Upper lobe of right lung (tissue), 1 donor: ENCODE data around the gene HDGF. TPM values are rescaled to one million over a fixed set of nuclear protein-coding genes. Genes with fewer than 3 reads are reported as not detected.

Experiments used
- ATAC-seq: fragments of 200-7000 bp; cut with Tn5 transposase; one replicate; pipeline ENCODE4 v1.9.1; 2020; ENCODE audit warnings: mild to moderate bottlenecking, moderate library complexity
- DNase-seq: peaks from one replicate; pipeline ENCODE4 v3.0.0-alpha.2; 2020
- H3K27ac ChIP-seq: fragments of 200-600 bp; one replicate; pipeline ENCODE4 v1.8.0; 2022
- H3K27me3 ChIP-seq: fragments of 200-600 bp; one replicate; pipeline ENCODE4 v1.8.0; 2022; ENCODE audit warnings: mild to moderate bottlenecking
- H3K36me3 ChIP-seq: fragments of 200-600 bp; one replicate; pipeline ENCODE4 v1.8.0; 2022
- H3K4me1 ChIP-seq: fragments of 200-600 bp; one replicate; pipeline ENCODE4 v1.8.0; 2022
- H3K4me3 ChIP-seq: fragments of 200-600 bp; one replicate; pipeline ENCODE4 v1.8.0; 2022; ENCODE audit warnings: mild to moderate bottlenecking
- H3K9me3 ChIP-seq: fragments of 200-600 bp; one replicate; pipeline ENCODE4 v1.8.0; 2022
- CTCF ChIP-seq: fragments of 200-600 bp; IDR thresholded peaks from one replicate; pipeline ENCODE4 v1.8.0; 2022; ENCODE audit warnings: antibody characterized with exemption
- intact Hi-C: fragments of 100-400 bp; cut with DNase I; formaldehyde crosslinking; loops from one replicate; pipeline ENCODE4 v1.11.0; 2022
- total RNA-seq: library from RNA; stranded (reverse); fragmentation: NEBNext Ultra II Directional; extraction: Animal tissue kit (Norgen Biotek cat#: 25700); gene quantifications from one replicate; pipeline ENCODE4 v1.2.1, GENCODE V29; 2021
- donor health status: DM: no; HTN: yes; CAD: no; lungs with severe emphysema.

HDGF gene
- total RNA-seq, 1 donor from 2014 or later = 144 TPM

GRCh38 chr1:156781585-156782186 is 30.2 kb upstream of the HDGF start:
- Histone ChIP-seq H3K27me3 (no peaks in the 10 kb centered on the region), H3K36me3 (peaks cover 41% of the 10 kb centered on the region), H3K9me3 (no peaks in the 10 kb centered on the region), H3K4me1 (peaks cover 17% of the 10 kb centered on the region), H3K4me3 (no peak overlapping the region), H3K27ac (no peak overlapping the region)
- intact Hi-C loops = no loop called here
- no peak for DNase-seq
- TF ChIP-seq CTCF = no peak
- peak; percentile 45 for ATAC-seq

- DNase-seq = no peak
Observed at GRCh38 chr1:156777573-156777972, 26.1 kb upstream of the HDGF start.

GRCh38 chr1:156776942-156777341 is 25.5 kb upstream of the HDGF start:
- intact Hi-C loops = no loop called here
- Histone ChIP-seq H3K27me3 (no peaks in the 10 kb centered on the region), H3K4me3 (no peak overlapping the region), H3K27ac (no peak overlapping the region), H3K4me1 (peaks cover 22% of the 10 kb centered on the region), H3K36me3 (no peaks in the 10 kb centered on the region), H3K9me3 (no peaks in the 10 kb centered on the region)
- DNase-seq = no peak
- ATAC-seq = no peak
- TF ChIP-seq CTCF = no peak

More at GRCh38 chr1:156777573-156777972, 26.1 kb upstream of the HDGF start:
- H3K9me3 ChIP-seq = no peaks in the 10 kb centered on the region
- no peak overlapping the region for H3K27ac ChIP-seq
- H3K36me3 ChIP-seq = peaks cover 6% of the 10 kb centered on the region
- peaks cover 22% of the 10 kb centered on the region for H3K4me1 ChIP-seq
- no peak overlapping the region for H3K4me3 ChIP-seq
- no peaks in the 10 kb centered on the region for H3K27me3 ChIP-seq
- intact Hi-C loops = no loop called here
- TF ChIP-seq CTCF = no peak
- no peak for ATAC-seq

- intact Hi-C loops = no loop called here
- Histone ChIP-seq H3K27me3 (no peaks in the 10 kb centered on the region), H3K27ac (no peak overlapping the region), H3K9me3 (no peaks in the 10 kb centered on the region), H3K4me3 (no peak overlapping the region), H3K36me3 (peaks cover 10% of the 10 kb centered on the region), H3K4me1 (peaks cover 23% of the 10 kb centered on the region)
- DNase-seq (no peak), ATAC-seq (no peak)
- no peak for TF ChIP-seq CTCF
Observed at GRCh38 chr1:156775799-156776198, 24.3 kb upstream of the HDGF start.

- DNase-seq = no peak
- Histone ChIP-seq H3K4me1 (peaks cover 39% of the 10 kb centered on the region), H3K4me3 (no peak overlapping the region), H3K36me3 (peaks cover 18% of the 10 kb centered on the region), H3K27ac (no peak overlapping the region), H3K27me3 (no peaks in the 10 kb centered on the region), H3K9me3 (no peaks in the 10 kb centered on the region)
- no peak for TF ChIP-seq CTCF
- ATAC-seq = no peak
- intact Hi-C loops = no loop called here
Observed at GRCh38 chr1:156773607-156774006, 22.1 kb upstream of the HDGF start.
